Measurements from ENCODE around the gene CNTNAP5. TPM values are rescaled to one million over a fixed set of nuclear protein-coding genes. Genes with fewer than 3 reads are reported as not detected.

Gene CNTNAP5
- total and polyA plus RNA-seq, 2 of the 8 experiments (the other 6 are each of a cell fraction or from before 2014, with no cell fraction given): 0.11 to 0.76 TPM

DNA sequence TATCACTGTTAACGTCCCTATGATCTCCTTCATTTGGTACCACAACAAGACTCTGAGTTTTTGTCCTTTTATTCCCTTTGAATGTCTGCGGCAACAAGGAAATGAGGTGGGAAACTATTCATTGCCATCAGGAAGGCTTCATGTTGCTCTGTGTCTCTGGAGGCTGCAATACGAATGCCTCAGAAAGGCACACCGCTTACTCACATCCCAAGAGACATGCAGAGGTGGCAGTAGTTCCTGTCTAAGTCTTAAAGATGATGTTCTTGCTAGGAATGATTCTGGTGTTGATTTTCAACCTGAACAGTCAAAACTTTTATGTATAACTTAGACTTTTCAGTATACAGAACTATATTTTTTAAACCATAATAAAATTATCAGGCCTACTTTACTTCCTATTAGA lies 24.0 kb downstream of the CNTNAP5 start:
- Histone ChIP-seq H3K4me1 (replicated peaks in 1 of 4; ENCODE audit: control insufficient read depth in 3 of 4, insufficient read depth in 4 of 4, low read length in 3 of 4) (peaks cover 0 to 11% (median 9%) of the 10 kb centered on the region in 4 experiments; a peak in 4 of 7 replicates), H3K23me2 (ENCODE audit: low read depth, low read length) (no peaks in the 10 kb centered on the region; the same call in 1 of the 2 replicates), H3K27me3 (replicated peaks in 1 of 4; ENCODE audit: control insufficient read depth in 3 of 4, extremely low read depth in 1 of 4, insufficient read depth in 3 of 4, low read length in 3 of 4) (peaks cover 0 to 1% (median 0%) of the 10 kb centered on the region in 4 experiments; a peak in 1 of 7 replicates), H3K9me3 (ENCODE audit: insufficient read depth in 2 of 2, low read depth in 1 of 2, low read length in 1 of 2) (no peaks in the 10 kb centered on the region), H2BK120ac (replicated peaks; ENCODE audit: low read depth, low read length) (no peak overlapping the region), H4K91ac (replicated peaks; ENCODE audit: insufficient read length, low read length) (no peak overlapping the region), H3K4ac (replicated peaks; ENCODE audit: insufficient read length, low read depth, low read length) (no peak overlapping the region), H3K14ac (ENCODE audit: insufficient read length) (no peak overlapping the region), H2AK5ac (ENCODE audit: low read depth, low read length) (no peak overlapping the region), H3K23ac (ENCODE audit: insufficient read length) (no peak overlapping the region), H3K79me1 (ENCODE audit: low read depth, low read length) (no peaks in the 10 kb centered on the region), H4K5ac (ENCODE audit: insufficient read length, low read depth, low read length) (no peak overlapping the region), H3K79me2 (ENCODE audit: control insufficient read depth in 1 of 2, insufficient read depth in 2 of 2, low read length in 2 of 2) (no peaks in the 10 kb centered on the region), H4K8ac (ENCODE audit: extremely low read depth, insufficient read depth, low read length) (no peak overlapping the region), H3K4me2 (ENCODE audit: insufficient read depth in 1 of 2, low read depth in 2 of 2, low read length in 2 of 2) (no peak overlapping the region), H2BK5ac (ENCODE audit: low read depth, low read length) (no peak overlapping the region), H2AFZ (ENCODE audit: low read length) (peak overlapping the region; percentile 84; the same call in 1 of the 2 replicates), H2BK15ac (ENCODE audit: low read length) (no peak overlapping the region), H4K20me1 (replicated peaks in 1 of 2; ENCODE audit: control insufficient read depth in 1 of 2, insufficient read depth in 2 of 2, low read length in 2 of 2) (no peaks in the 10 kb centered on the region), H3K27ac (ENCODE audit: low read depth, low read length) (no peak overlapping the region), H2BK20ac (ENCODE audit: low read length) (no peak overlapping the region), H3K36me3 (ENCODE audit: control insufficient read depth in 2 of 4, insufficient read depth in 4 of 4, low read length in 3 of 4) (no peaks in the 10 kb centered on the region), H2BK12ac (ENCODE audit: low read depth, low read length) (peak overlapping the region; percentile 30; the same call in 1 of the 2 replicates), H3K18ac (ENCODE audit: extremely low read depth, low read length) (no peak overlapping the region), H3K4me3 (ENCODE audit: extremely low read depth in 1 of 4, insufficient read depth in 2 of 4, low read depth in 3 of 4, low read length in 4 of 4) (no peak overlapping the region), H3K56ac (replicated peaks; ENCODE audit: insufficient read length, low read depth, low read length) (no peak overlapping the region), H3K9ac (replicated peaks in 1 of 4; ENCODE audit: extremely low read depth in 1 of 4, low read depth in 3 of 4, low read length in 3 of 4) (no peak overlapping the region)
- ChIA-PET POLR2A (ENCODE audit: partially characterized antibody) (no interaction called here), CTCF (ENCODE audit: partially characterized antibody) (no interaction called here)
- no peak for FAIRE-seq
- DNase-seq (ENCODE audit: low read depth in 1 of 2, low spot score in 2 of 2): no peak
- 93% methylated on average over 4 of the region's 4 CpGs; no CpG with 5 or more reads in 1 of the 2 experiments for WGBS, 2 experiments (ENCODE audit: extremely low coverage in 1 of 2, insufficient coverage in 1 of 2, insufficient read length in 1 of 2, insufficient replicate concordance in 2 of 2, low coverage in 1 of 2, low lambda C conversion rate in 2 of 2, missing lambda C conversion rate in 1 of 2)
- TF ChIP-seq SP4 (IDR thresholded peaks at IDR 0.05; ENCODE audit: low read length) (no peak), CBX8 (IDR thresholded peaks at IDR 0.05; ENCODE audit: borderline replicate concordance, low read depth, low read length) (no peak), SUZ12 (IDR thresholded peaks at IDR 0.05; ENCODE audit: low read length) (no peak), HDAC2 (IDR thresholded peaks at IDR 0.05; ENCODE audit: borderline replicate concordance in 1 of 2, low read depth in 2 of 2, low read length in 2 of 2) (no peak), SRF (IDR thresholded peaks at IDR 0.05; ENCODE audit: low read depth, low read length) (no peak), POLR2A (IDR thresholded peaks at IDR 0.05; ENCODE audit: control extremely low read depth in 1 of 2, low read depth in 2 of 2, low read length in 2 of 2) (no peak), TEAD4 (IDR thresholded peaks at IDR 0.05; ENCODE audit: low read depth, low read length) (no peak), HDAC6 (IDR thresholded peaks at IDR 0.05; ENCODE audit: low read depth, low read length) (no peak), POU5F1 (IDR thresholded peaks at IDR 0.05; ENCODE audit: low read depth, low read length) (no peak)
- TF ChIP-seq, protein P1, sequence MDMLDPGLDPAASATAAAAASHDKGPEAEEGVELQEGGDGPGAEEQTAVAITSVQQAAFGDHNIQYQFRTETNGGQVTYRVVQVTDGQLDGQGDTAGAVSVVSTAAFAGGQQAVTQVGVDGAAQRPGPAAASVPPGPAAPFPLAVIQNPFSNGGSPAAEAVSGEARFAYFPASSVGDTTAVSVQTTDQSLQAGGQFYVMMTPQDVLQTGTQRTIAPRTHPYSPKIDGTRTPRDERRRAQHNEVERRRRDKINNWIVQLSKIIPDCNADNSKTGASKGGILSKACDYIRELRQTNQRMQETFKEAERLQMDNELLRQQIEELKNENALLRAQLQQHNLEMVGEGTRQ (IDR thresholded peaks at IDR 0.05; ENCODE audit: low read length): no peak
- TF ChIP-seq, protein P2, sequence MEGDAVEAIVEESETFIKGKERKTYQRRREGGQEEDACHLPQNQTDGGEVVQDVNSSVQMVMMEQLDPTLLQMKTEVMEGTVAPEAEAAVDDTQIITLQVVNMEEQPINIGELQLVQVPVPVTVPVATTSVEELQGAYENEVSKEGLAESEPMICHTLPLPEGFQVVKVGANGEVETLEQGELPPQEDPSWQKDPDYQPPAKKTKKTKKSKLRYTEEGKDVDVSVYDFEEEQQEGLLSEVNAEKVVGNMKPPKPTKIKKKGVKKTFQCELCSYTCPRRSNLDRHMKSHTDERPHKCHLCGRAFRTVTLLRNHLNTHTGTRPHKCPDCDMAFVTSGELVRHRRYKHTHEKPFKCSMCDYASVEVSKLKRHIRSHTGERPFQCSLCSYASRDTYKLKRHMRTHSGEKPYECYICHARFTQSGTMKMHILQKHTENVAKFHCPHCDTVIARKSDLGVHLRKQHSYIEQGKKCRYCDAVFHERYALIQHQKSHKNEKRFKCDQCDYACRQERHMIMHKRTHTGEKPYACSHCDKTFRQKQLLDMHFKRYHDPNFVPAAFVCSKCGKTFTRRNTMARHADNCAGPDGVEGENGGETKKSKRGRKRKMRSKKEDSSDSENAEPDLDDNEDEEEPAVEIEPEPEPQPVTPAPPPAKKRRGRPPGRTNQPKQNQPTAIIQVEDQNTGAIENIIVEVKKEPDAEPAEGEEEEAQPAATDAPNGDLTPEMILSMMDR (IDR thresholded peaks at IDR 0.05; ENCODE audit: control extremely low read depth in 1 of 3, insufficient read depth in 1 of 3, low read depth in 1 of 3, low read length in 3 of 3): no peak

Data from H1 (cell line).